GM12878 (cell line): Measurements from ENCODE around the gene GDI2. TPM values are rescaled to one million over a fixed set of nuclear protein-coding genes. Genes with fewer than 3 reads are reported as not detected.
A peak's percentile ranks its signal among the peaks of the same experiment; 100 is the strongest.

Experiments
- ASH2L ChIP-seq: fragments of 300-600, 200-600 bp; sonication (generic); IDR thresholded peaks from 2 replicates; pipeline ENCODE4 v1.6.1; 2017; ENCODE audit warnings: low read depth, mild to moderate bottlenecking, borderline replicate concordance
- ATF3 ChIP-seq: IDR thresholded peaks from 2 replicates; pipeline ENCODE4 v1.6.1; 2011; ENCODE audit warnings: low read depth, mild to moderate bottlenecking, low read length, moderate library complexity, borderline replicate concordance; ENCODE audit errors: extremely low read depth
- BCL11A ChIP-seq: IDR thresholded peaks from 2 replicates; pipeline ENCODE4 v1.6.1; 2011; ENCODE audit warnings: low read depth, low read length
- JUND ChIP-seq: IDR thresholded peaks from 2 replicates; pipeline ENCODE4 v1.6.1; 2012; ENCODE audit warnings: low read depth, mild to moderate bottlenecking, low read length, improper control_type of control experiment, moderate library complexity
- KLF5 ChIP-seq: fragments of 450-650 bp; IDR thresholded peaks from 2 replicates; pipeline ENCODE4 v1.6.1; 2014; ENCODE audit warnings: mild to moderate bottlenecking; ENCODE audit not compliant: partially characterized antibody
- NFIC ChIP-seq: IDR thresholded peaks from 2 replicates; pipeline ENCODE4 v1.6.1; 2012; ENCODE audit warnings: low read depth, mild to moderate bottlenecking, inconsistent platforms, low read length, moderate library complexity
- NFYB ChIP-seq: IDR thresholded peaks from 2 replicates; pipeline ENCODE4 v1.6.1; 2011; ENCODE audit warnings: low read depth, mild to moderate bottlenecking, low read length, improper control_type of control experiment, moderate library complexity; ENCODE audit not compliant: insufficient read depth
- NRF1 ChIP-seq: conservative IDR thresholded peaks from 2 replicates; pipeline ENCODE4 v1.6.1; 2011; ENCODE audit warnings: mild to moderate bottlenecking, low read depth, low read length, improper control_type of control experiment
- RAD21 ChIP-seq: IDR thresholded peaks from 2 replicates; pipeline ENCODE4 v1.6.1; 2011; ENCODE audit warnings: mild to moderate bottlenecking, low read depth, low read length, moderate library complexity; ENCODE audit not compliant: insufficient read depth
- SIX5 ChIP-seq: IDR thresholded peaks from 2 replicates; pipeline ENCODE4 v1.6.1; 2011; ENCODE audit warnings: mild to moderate bottlenecking, low read depth, low read length, moderate library complexity; ENCODE audit not compliant: severe bottlenecking
- SMAD5 ChIP-seq: IDR thresholded peaks from 2 replicates; pipeline ENCODE4 v1.6.1; 2016; ENCODE audit warnings: antibody characterized with exemption, low read depth
- SUZ12 ChIP-seq: fragments of 200-600 bp; sonication (generic); IDR thresholded peaks from one replicate; pipeline ENCODE4 v1.6.1; 2018; ENCODE audit warnings: antibody characterized with exemption, mild to moderate bottlenecking; ENCODE audit not compliant: unreplicated experiment
- YBX1 ChIP-seq: fragments of 450-650 bp; IDR thresholded peaks from 2 replicates; pipeline ENCODE4 v1.6.1; 2016; ENCODE audit warnings: antibody characterized with exemption
- ZNF592 ChIP-seq: fragments of 450-650 bp; IDR thresholded peaks from 2 replicates; pipeline ENCODE4 v1.6.1; 2017; ENCODE audit warnings: mild to moderate bottlenecking, moderate library complexity
- ZNF622 ChIP-seq: fragments of 450-650 bp; IDR thresholded peaks from 2 replicates; pipeline ENCODE4 v1.6.1; 2017; ENCODE audit warnings: mild to moderate bottlenecking, inconsistent platforms
- polyA plus RNA-seq, 11 experiments: library from polyadenylated mRNA; depleted of rRNA in 4 of 11; unstranded in 6 of 11; stranded (reverse) in 5 of 11; fragments of >200 nt; fragmentation: Nextera tagmentation in 4 of 11; fragmentation: Illumina TruSeq in 1 of 11; extraction: Ambion mirVana in 4 of 11; extraction: Trizol in 1 of 11; gene quantifications; 1 replicate in 1 of 11; 2 replicates in 10 of 11; pipeline versions ENCODE4 v1.2.1 to v1.2.3, GENCODE V29; 2011 to 2016; ENCODE audit warnings: inconsistent platforms in 2 of 11, missing spikeins in 2 of 11, low read depth in 1 of 11
- total RNA-seq, 4 experiments: library from RNA; depleted of rRNA in 3 of 4; stranded (reverse); fragments of >200 nt in 3 of 4; fragmentation: Illumina TruSeq in 1 of 4; extraction: Trizol in 1 of 4; gene quantifications; 2 replicates each; pipeline versions ENCODE4 v1.2.1 to v1.2.3, GENCODE V29; 2013 to 2021
- TF ChIP-seq, protein P1 (sequence below): IDR thresholded peaks from 2 replicates; pipeline ENCODE4 v1.6.1; 2011; ENCODE audit warnings: borderline replicate concordance, low read depth, mild to moderate bottlenecking, moderate library complexity, low read length; ENCODE audit not compliant: insufficient read depth, poor library complexity, severe bottlenecking
- TF ChIP-seq, protein P2 (sequence below): fragments of 450-650 bp; IDR thresholded peaks from 2 replicates; pipeline ENCODE4 v1.6.1; 2016; ENCODE audit warnings: mild to moderate bottlenecking
- TF ChIP-seq, protein P3 (sequence below): IDR thresholded peaks from 2 replicates; pipeline ENCODE4 v1.6.1; 2012; ENCODE audit warnings: low read depth, low read length, improper control_type of control experiment
- TF ChIP-seq, protein P4 (sequence below): fragments of 450-650 bp; IDR thresholded peaks from 2 replicates; pipeline ENCODE4 v1.6.1; 2017; ENCODE audit warnings: mild to moderate bottlenecking

The GDI2 gene
- total and polyA plus RNA-seq, 10 of the 15 experiments (the other 5 are each of a cell fraction or from before 2014, with no cell fraction given), result 261 to 395 (median 276) TPM

GRCh38 chr10:5840314-5841307 is 27.4 kb upstream of the GDI2 start (continued):
- TF ChIP-seq ZNF592, result no peak
- peak; percentile 71 for TF ChIP-seq NFIC
- TF ChIP-seq SIX5, result no peak
- TF ChIP-seq, protein P1, sequence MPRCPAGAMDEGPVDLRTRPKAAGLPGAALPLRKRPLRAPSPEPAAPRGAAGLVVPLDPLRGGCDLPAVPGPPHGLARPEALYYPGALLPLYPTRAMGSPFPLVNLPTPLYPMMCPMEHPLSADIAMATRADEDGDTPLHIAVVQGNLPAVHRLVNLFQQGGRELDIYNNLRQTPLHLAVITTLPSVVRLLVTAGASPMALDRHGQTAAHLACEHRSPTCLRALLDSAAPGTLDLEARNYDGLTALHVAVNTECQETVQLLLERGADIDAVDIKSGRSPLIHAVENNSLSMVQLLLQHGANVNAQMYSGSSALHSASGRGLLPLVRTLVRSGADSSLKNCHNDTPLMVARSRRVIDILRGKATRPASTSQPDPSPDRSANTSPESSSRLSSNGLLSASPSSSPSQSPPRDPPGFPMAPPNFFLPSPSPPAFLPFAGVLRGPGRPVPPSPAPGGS, result no peak
- no peak for TF ChIP-seq NFYB
- no peak for TF ChIP-seq SUZ12
- no peak for TF ChIP-seq KLF5
- peak; percentile 30; the same call in 1 of the 2 replicates for TF ChIP-seq JUND
- no peak for TF ChIP-seq NRF1
- no peak for TF ChIP-seq ZNF622
- TF ChIP-seq SMAD5, result no peak
- no peak for TF ChIP-seq ATF3
- TF ChIP-seq, protein P2, sequence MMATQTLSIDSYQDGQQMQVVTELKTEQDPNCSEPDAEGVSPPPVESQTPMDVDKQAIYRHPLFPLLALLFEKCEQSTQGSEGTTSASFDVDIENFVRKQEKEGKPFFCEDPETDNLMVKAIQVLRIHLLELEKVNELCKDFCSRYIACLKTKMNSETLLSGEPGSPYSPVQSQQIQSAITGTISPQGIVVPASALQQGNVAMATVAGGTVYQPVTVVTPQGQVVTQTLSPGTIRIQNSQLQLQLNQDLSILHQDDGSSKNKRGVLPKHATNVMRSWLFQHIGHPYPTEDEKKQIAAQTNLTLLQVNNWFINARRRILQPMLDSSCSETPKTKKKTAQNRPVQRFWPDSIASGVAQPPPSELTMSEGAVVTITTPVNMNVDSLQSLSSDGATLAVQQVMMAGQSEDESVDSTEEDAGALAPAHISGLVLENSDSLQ, result peak; percentile 95
- TF ChIP-seq, protein P3, sequence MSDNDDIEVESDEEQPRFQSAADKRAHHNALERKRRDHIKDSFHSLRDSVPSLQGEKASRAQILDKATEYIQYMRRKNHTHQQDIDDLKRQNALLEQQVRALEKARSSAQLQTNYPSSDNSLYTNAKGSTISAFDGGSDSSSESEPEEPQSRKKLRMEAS, result peak; percentile 71; the same call in 1 of the 2 replicates
- TF ChIP-seq BCL11A, result no peak; the same call in 1 of the 2 replicates
- no peak for TF ChIP-seq YBX1
- TF ChIP-seq RAD21, result 0 out of 2 replicates have a peak, but pooled peaks have one; percentile 18
- TF ChIP-seq, protein P4, sequence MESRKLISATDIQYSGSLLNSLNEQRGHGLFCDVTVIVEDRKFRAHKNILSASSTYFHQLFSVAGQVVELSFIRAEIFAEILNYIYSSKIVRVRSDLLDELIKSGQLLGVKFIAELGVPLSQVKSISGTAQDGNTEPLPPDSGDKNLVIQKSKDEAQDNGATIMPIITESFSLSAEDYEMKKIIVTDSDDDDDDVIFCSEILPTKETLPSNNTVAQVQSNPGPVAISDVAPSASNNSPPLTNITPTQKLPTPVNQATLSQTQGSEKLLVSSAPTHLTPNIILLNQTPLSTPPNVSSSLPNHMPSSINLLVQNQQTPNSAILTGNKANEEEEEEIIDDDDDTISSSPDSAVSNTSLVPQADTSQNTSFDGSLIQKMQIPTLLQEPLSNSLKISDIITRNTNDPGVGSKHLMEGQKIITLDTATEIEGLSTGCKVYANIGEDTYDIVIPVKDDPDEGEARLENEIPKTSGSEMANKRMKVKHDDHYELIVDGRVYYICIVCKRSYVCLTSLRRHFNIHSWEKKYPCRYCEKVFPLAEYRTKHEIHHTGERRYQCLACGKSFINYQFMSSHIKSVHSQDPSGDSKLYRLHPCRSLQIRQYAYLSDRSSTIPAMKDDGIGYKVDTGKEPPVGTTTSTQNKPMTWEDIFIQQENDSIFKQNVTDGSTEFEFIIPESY, result no peak
- TF ChIP-seq ASH2L, result no peak
